H1 (cell line): ENCODE measurements around the gene SLC52A3. TPM values are rescaled to one million over a fixed set of nuclear protein-coding genes. Genes with fewer than 3 reads are reported as not detected.

Experiments
- CTCF ChIA-PET: fragments of 300-600 bp; sonication (Branson Sonifier 250); formaldehyde crosslinking; loops from one replicate; lab custom pipeline; 2021; ENCODE audit not compliant: partially characterized antibody; lab: Charles Lee
- POLR2A ChIA-PET: fragments of 300-600 bp; sonication (Branson Sonifier 250); formaldehyde crosslinking; loops from one replicate; lab custom pipeline; 2021; ENCODE audit warnings: inconsistent platforms; ENCODE audit not compliant: partially characterized antibody; lab: Charles Lee
- DNase-seq, 2 experiments: peaks; one replicate each; pipeline versions ENCODE4 v3.0.0 to v3.0.0-alpha.2; 2010 to 2022; ENCODE audit warnings: low spot score in 2 of 2, low read depth in 1 of 2, mixed read lengths in 1 of 2
- FAIRE-seq: peaks from 2 replicates; lab custom pipeline; 2011; peaks lifted over from hg19 to GRCh38; lab: Jason Lieb, UNC
- H2AFZ ChIP-seq: 2 replicates; pipeline ENCODE4 v1.8.1; 2012; ENCODE audit warnings: low read length, inconsistent platforms
- H2AK5ac ChIP-seq: 2 replicates; pipeline ENCODE4 v1.6.1; 2013; ENCODE audit warnings: low read depth, low read length
- H2BK120ac ChIP-seq: replicated peaks from 2 replicates; pipeline ENCODE3; 2013; ENCODE audit warnings: low read depth, low read length, inconsistent platforms
- H2BK12ac ChIP-seq: 2 replicates; pipeline ENCODE4 v1.6.1; 2013; ENCODE audit warnings: low read depth, low read length
- H2BK15ac ChIP-seq: 2 replicates; pipeline ENCODE4 v1.6.1; 2013; ENCODE audit warnings: low read length
- H2BK20ac ChIP-seq: 2 replicates; pipeline ENCODE4 v1.6.1; 2013; ENCODE audit warnings: low read length
- H2BK5ac ChIP-seq: 2 replicates; pipeline ENCODE4 v1.6.1; 2013; ENCODE audit warnings: low read depth, low read length
- H3K14ac ChIP-seq: 2 replicates; pipeline ENCODE4 v1.6.1; 2013; ENCODE audit warnings: inconsistent platforms; ENCODE audit not compliant: insufficient read length
- H3K18ac ChIP-seq: 2 replicates; pipeline ENCODE4 v1.6.1; 2013; ENCODE audit warnings: low read length; ENCODE audit errors: extremely low read depth
- H3K23ac ChIP-seq: 2 replicates; pipeline ENCODE4 v1.6.1; 2013; ENCODE audit warnings: inconsistent platforms; ENCODE audit not compliant: insufficient read length
- H3K23me2 ChIP-seq: 2 replicates; pipeline ENCODE4 v1.6.1; 2013; ENCODE audit warnings: low read depth, low read length
- H3K27ac ChIP-seq: 2 replicates; pipeline ENCODE4 v1.6.1; 2011; ENCODE audit warnings: low read depth, low read length, inconsistent platforms
- H3K27me3 ChIP-seq, 4 experiments: replicated peaks in 1 of 4; 1 replicate in 1 of 4; 2 replicates in 3 of 4; pipeline versions ENCODE4 v1.6.1 to v1.8.1; 2011 to 2013; ENCODE audit warnings: low read length in 3 of 4, mild to moderate bottlenecking in 3 of 4, inconsistent platforms in 2 of 4, mixed read lengths in 2 of 4, moderate library complexity in 1 of 4; ENCODE audit not compliant: control insufficient read depth in 3 of 4, insufficient read depth in 3 of 4; ENCODE audit errors: extremely low read depth in 1 of 4
- H3K36me3 ChIP-seq, 4 experiments: 2 replicates each; pipeline versions ENCODE4 v1.6.1 to v1.8.1; 2011 to 2013; ENCODE audit warnings: mild to moderate bottlenecking in 4 of 4, low read length in 3 of 4, moderate library complexity in 2 of 4, control low read depth in 1 of 4, inconsistent platforms in 1 of 4; ENCODE audit not compliant: insufficient read depth in 4 of 4, control insufficient read depth in 2 of 4
- H3K4ac ChIP-seq: replicated peaks from 2 replicates; pipeline ENCODE3; 2013; ENCODE audit warnings: low read length, low read depth, mixed read lengths, inconsistent platforms; ENCODE audit not compliant: insufficient read length
- H3K4me1 ChIP-seq, 4 experiments: replicated peaks in 1 of 4; 1 replicate in 1 of 4; 2 replicates in 3 of 4; pipeline versions ENCODE4 v1.6.1 to v1.8.1; 2011 to 2013; ENCODE audit warnings: low read length in 3 of 4, inconsistent platforms in 2 of 4, mixed read lengths in 1 of 4; ENCODE audit not compliant: insufficient read depth in 4 of 4, control insufficient read depth in 3 of 4
- H3K4me2 ChIP-seq, 2 experiments: 2 replicates each; pipeline versions ENCODE4 v1.6.1 to v1.8.1; 2011 to 2013; ENCODE audit warnings: low read depth in 2 of 2, low read length in 2 of 2, control low read depth in 1 of 2, inconsistent platforms in 1 of 2, mild to moderate bottlenecking in 1 of 2; ENCODE audit not compliant: insufficient read depth in 1 of 2
- H3K4me3 ChIP-seq, 4 experiments: fragments of 200-600, 300-600 bp in 1 of 4; sonication (generic), shearing (Covaris generic), sonication (Bioruptor Twin) in 1 of 4; 2 replicates each; pipeline versions ENCODE4 v1.5.1 to v1.8.1; 2011 to 2016; ENCODE audit warnings: low read length in 4 of 4, low read depth in 3 of 4, control low read depth in 2 of 4, inconsistent platforms in 2 of 4, mild to moderate bottlenecking in 2 of 4, mixed read lengths in 1 of 4, moderate library complexity in 1 of 4; ENCODE audit not compliant: insufficient read depth in 2 of 4; ENCODE audit errors: extremely low read depth in 1 of 4
- H3K56ac ChIP-seq: replicated peaks from 2 replicates; pipeline ENCODE3; 2013; ENCODE audit warnings: low read depth, mild to moderate bottlenecking, mixed read lengths, low read length, inconsistent platforms; ENCODE audit not compliant: insufficient read length
- H3K79me1 ChIP-seq: 2 replicates; pipeline ENCODE4 v1.6.1; 2013; ENCODE audit warnings: low read depth, low read length, control low read depth
- H3K79me2 ChIP-seq, 2 experiments: 2 replicates each; pipeline versions ENCODE4 v1.6.1 to v1.8.1; 2012 to 2013; ENCODE audit warnings: low read length in 2 of 2, mild to moderate bottlenecking in 2 of 2, inconsistent platforms in 1 of 2; ENCODE audit not compliant: insufficient read depth in 2 of 2, control insufficient read depth in 1 of 2
- H3K9ac ChIP-seq, 4 experiments: replicated peaks in 1 of 4; 1 replicate in 1 of 4; 2 replicates in 3 of 4; pipeline versions ENCODE4 v1.6.1 to v1.8.1; 2011 to 2013; ENCODE audit warnings: low read depth in 3 of 4, low read length in 3 of 4, control low read depth in 2 of 4, mild to moderate bottlenecking in 2 of 4, moderate library complexity in 2 of 4, inconsistent platforms in 1 of 4; ENCODE audit errors: extremely low read depth in 1 of 4
- H3K9me3 ChIP-seq, 2 experiments: 2 replicates each; pipeline versions ENCODE4 v1.6.1 to v1.8.1; 2012 to 2013; ENCODE audit warnings: mild to moderate bottlenecking in 2 of 2, moderate library complexity in 2 of 2, control low read depth in 1 of 2, inconsistent platforms in 1 of 2, low read depth in 1 of 2, low read length in 1 of 2, mixed read lengths in 1 of 2; ENCODE audit not compliant: insufficient read depth in 2 of 2
- H4K20me1 ChIP-seq, 2 experiments: replicated peaks in 1 of 2; 2 replicates each; pipeline versions ENCODE3 to v1.8.1; 2011 to 2013; ENCODE audit warnings: inconsistent platforms in 2 of 2, low read length in 2 of 2, mild to moderate bottlenecking in 1 of 2; ENCODE audit not compliant: insufficient read depth in 2 of 2, control insufficient read depth in 1 of 2
- H4K5ac ChIP-seq: 2 replicates; pipeline ENCODE4 v1.6.1; 2013; ENCODE audit warnings: low read length, low read depth, mixed read lengths, inconsistent platforms; ENCODE audit not compliant: insufficient read length
- H4K8ac ChIP-seq: 2 replicates; pipeline ENCODE4 v1.8.0; 2013; ENCODE audit warnings: mild to moderate bottlenecking, moderate library complexity, low read length, inconsistent platforms; ENCODE audit not compliant: insufficient read depth; ENCODE audit errors: extremely low read depth
- H4K91ac ChIP-seq: replicated peaks from 2 replicates; pipeline ENCODE3; 2013; ENCODE audit warnings: low read length, mixed read lengths, inconsistent platforms; ENCODE audit not compliant: insufficient read length
- CBX8 ChIP-seq: fragments of 300-800, 300-1000 bp; sonication (generic); IDR thresholded peaks from 2 replicates; pipeline ENCODE4 v1.7.1; 2016; ENCODE audit warnings: low read depth, low read length, borderline replicate concordance
- E2F6 ChIP-seq: IDR thresholded peaks from 2 replicates; pipeline ENCODE4 v1.6.1; 2012; ENCODE audit warnings: inconsistent platforms
- FOSL1 ChIP-seq: IDR thresholded peaks from 2 replicates; pipeline ENCODE4 v1.6.1; 2011; ENCODE audit warnings: mild to moderate bottlenecking, low read depth, low read length, moderate library complexity; ENCODE audit not compliant: insufficient read depth
- JUND ChIP-seq: IDR thresholded peaks from 2 replicates; pipeline ENCODE4 v1.6.1; 2011; ENCODE audit warnings: mild to moderate bottlenecking, improper control_type of control experiment, low read length
- KDM5A ChIP-seq: fragments of 200-600 bp; IDR thresholded peaks from 2 replicates; pipeline ENCODE4 v1.7.1; 2012; ENCODE audit warnings: mild to moderate bottlenecking, low read length, inconsistent platforms, mixed read lengths
- RBBP5 ChIP-seq: IDR thresholded peaks from 2 replicates; pipeline ENCODE4 v1.7.1; 2012; ENCODE audit warnings: low read depth, mild to moderate bottlenecking, inconsistent platforms, low read length, moderate library complexity, borderline replicate concordance
- USF2 ChIP-seq: IDR thresholded peaks from 2 replicates; pipeline ENCODE4 v1.6.1; 2011; ENCODE audit warnings: low read length, improper control_type of control experiment
- YY1 ChIP-seq: IDR thresholded peaks from 2 replicates; pipeline ENCODE4 v1.6.1; 2011; ENCODE audit warnings: low read depth, mild to moderate bottlenecking, low read length
- ZNF274 ChIP-seq: IDR thresholded peaks from 2 replicates; pipeline ENCODE4 v1.7.0; 2012; ENCODE audit warnings: low read length, borderline replicate concordance; ENCODE audit errors: extremely low read depth
- WGBS, 2 experiments: shearing (Covaris generic) in 1 of 2; methylation state at CpG; one replicate each; pipeline versions ENCODE4 v1.1.6 to v1.1.7; 2013 to 2015; ENCODE audit warnings: low lambda C conversion rate in 2 of 2, mixed read lengths in 2 of 2, inconsistent platforms in 1 of 2, low coverage in 1 of 2, missing lambda C conversion rate in 1 of 2; ENCODE audit not compliant: insufficient replicate concordance in 2 of 2, insufficient coverage in 1 of 2, insufficient read length in 1 of 2; ENCODE audit errors: extremely low coverage in 1 of 2, missing lambda C conversion rate in 1 of 2; 5-methylcytosine and 5-hydroxymethylcytosine counted together
- polyA plus RNA-seq, 7 experiments: library from polyadenylated mRNA; depleted of rRNA in 3 of 7; stranded (reverse) in 5 of 7; unstranded in 2 of 7; fragments of >200 nt in 5 of 7; fragments of 200-250 nt in 2 of 7; gene quantifications; 1 replicate in 5 of 7; 2 replicates in 1 of 7; 4 replicates in 1 of 7; pipeline versions ENCODE4 v1.2.1 to v1.2.3, GENCODE V29; 2011 to 2013; ENCODE audit warnings: missing spikeins in 2 of 7, mixed read lengths in 2 of 7
- total RNA-seq: library from RNA; stranded (reverse); fragmentation: NEBNext Ultra II Directional; extraction: Animal tissue kit (Norgen Biotek cat#: 25700); gene quantifications from 2 replicates; pipeline ENCODE4 v1.2.1, GENCODE V29; 2021

The SLC52A3 gene
- total and polyA plus RNA-seq, 2 of the 8 experiments (the other 6 are each of a cell fraction or from before 2014, with no cell fraction given), result 2.3 to 4.2 TPM

DNA sequence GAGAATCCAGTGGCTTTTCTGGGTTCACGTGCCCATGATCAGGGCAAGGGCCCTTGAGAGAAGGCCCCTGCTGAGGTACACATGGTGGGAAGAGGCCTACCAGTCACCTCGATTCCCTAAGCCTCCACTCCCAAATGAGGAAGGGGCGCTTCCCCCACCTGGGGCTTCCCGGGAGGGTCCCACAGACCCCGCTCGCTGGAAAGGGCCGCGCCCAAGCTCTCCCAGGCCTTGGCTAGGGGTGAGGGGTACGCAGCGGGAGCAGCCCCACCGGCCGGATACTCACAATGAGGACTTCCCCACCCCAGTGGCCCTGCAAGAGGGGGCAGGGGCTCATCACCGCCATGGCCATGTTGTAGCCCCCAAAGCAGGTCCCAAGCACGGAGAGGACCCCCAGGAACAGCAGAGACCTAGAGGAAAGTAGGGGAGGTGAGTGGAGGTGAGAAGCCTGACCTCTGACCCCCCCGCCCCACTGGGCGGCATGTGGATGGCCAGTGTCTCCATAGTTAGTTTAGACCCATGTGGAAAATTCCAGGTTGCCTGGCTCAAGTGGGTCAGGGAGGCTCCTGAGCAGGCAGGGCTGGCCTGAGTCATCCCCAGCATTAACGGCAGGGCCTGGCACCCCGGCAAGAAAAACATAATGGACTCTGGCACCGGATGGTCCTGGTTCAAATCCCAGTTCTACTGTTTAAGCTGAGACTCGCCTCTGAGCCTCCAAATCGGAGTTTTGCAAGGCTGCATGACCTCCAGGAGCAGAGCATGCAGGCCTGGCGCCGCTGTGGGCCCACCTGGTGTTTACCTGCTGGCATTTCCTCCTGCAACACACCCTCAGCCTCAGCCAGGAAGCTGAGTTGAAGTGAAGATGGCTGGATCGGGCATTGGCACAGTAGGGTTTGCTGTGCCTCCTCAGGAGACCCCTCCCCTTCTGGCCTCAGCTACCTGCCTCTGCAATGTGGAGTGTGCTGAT lies 6.6 kb downstream of the SLC52A3 start:
- no peak overlapping the region for H2BK12ac ChIP-seq
- no peak overlapping the region for H3K56ac ChIP-seq
- no peaks in the 10 kb centered on the region for H3K36me3 ChIP-seq
- H4K91ac ChIP-seq, result no peak overlapping the region
- ChIA-PET CTCF (interaction anchor here (0.7 to 1.9 kb wide), 21 partner anchors 8 to 330 kb away, joined by 3 to 13 read pairs (median 4); partner anchors contain the start of gene SLC52A3), POLR2A (interaction anchor here (0.9 kb wide), 1 partner anchor 15 kb away, joined by 3 read pairs; no protein-coding TSS in a partner anchor)
- H2AK5ac ChIP-seq, result no peak overlapping the region
- no peak overlapping the region for H4K5ac ChIP-seq
- peaks cover 2 to 9% (median 8%) of the 10 kb centered on the region in 4 experiments; a peak in 6 of 7 replicates for H3K27me3 ChIP-seq
- H4K20me1 ChIP-seq, result no peaks in the 10 kb centered on the region
- H3K27ac ChIP-seq, result no peak overlapping the region
- no peak for FAIRE-seq
- peaks cover 0 to 3% (median under 1%) of the 10 kb centered on the region in 4 experiments; a peak in 2 of 7 replicates for H3K4me1 ChIP-seq
- H3K23me2 ChIP-seq, result no peaks in the 10 kb centered on the region
- no peaks in the 10 kb centered on the region for H3K79me1 ChIP-seq
- H4K8ac ChIP-seq, result peak overlapping the region; percentile 69
- no peak for DNase-seq
- H2AFZ ChIP-seq, result peak overlapping the region; percentile 14; the same call in 1 of the 2 replicates
- no peak overlapping the region for H3K9ac ChIP-seq
- no peak overlapping the region for H3K23ac ChIP-seq
- H3K4me2 ChIP-seq, result peak overlapping the region; percentile 7 to 65; a peak in 2 of 4 replicates
- WGBS, 2 experiments, result 86% methylated on average over 24 of the region's 24 CpGs; no CpG with 5 or more reads in 1 of the 2 experiments
- no peak overlapping the region for H2BK5ac ChIP-seq
- peak overlapping the region; percentile 61; the same call in 1 of the 2 replicates for H2BK15ac ChIP-seq
- H3K18ac ChIP-seq, result no peak overlapping the region
- H2BK20ac ChIP-seq, result no peak overlapping the region
- no peaks in the 10 kb centered on the region for H3K79me2 ChIP-seq
- no peak overlapping the region for H2BK120ac ChIP-seq
- H3K9me3 ChIP-seq, result no peaks in the 10 kb centered on the region
- H3K4me3 ChIP-seq, result peak overlapping the region in 1 of 4 experiments; percentile 42; a peak in 2 of 8 replicates
- H3K4ac ChIP-seq, result no peak overlapping the region
- H3K14ac ChIP-seq, result no peak overlapping the region
- TF ChIP-seq KDM5A, result no peak
- no peak for TF ChIP-seq FOSL1
- no peak for TF ChIP-seq YY1
- no peak for TF ChIP-seq RBBP5
- no peak for TF ChIP-seq CBX8
- TF ChIP-seq ZNF274, result no peak
- no peak for TF ChIP-seq JUND
- no peak for TF ChIP-seq USF2
- TF ChIP-seq E2F6, result no peak
